Endothelial cell of umbilical vein (primary cell): ENCODE data around the gene GIMAP1. TPM values are rescaled to one million over a fixed set of nuclear protein-coding genes. Genes with fewer than 3 reads are reported as not detected.
A peak's percentile ranks its signal among the peaks of the same experiment; 100 is the strongest.

Experiments
- BruUV-seq: library from RNA; stranded (reverse); fragments of 400-500 nt; replicated peaks from 2 replicates; lab custom pipeline; 2021; lab: Mats Ljungman, UMichigan
- CTCF ChIA-PET: fragments of 300-600, 350-600 bp; sonication (Branson Sonifier 250); formaldehyde crosslinking; loops from one replicate; lab custom pipeline; 2021; ENCODE audit warnings: antibody characterized with exemption, inconsistent platforms; lab: Charles Lee
- POLR2A ChIA-PET: fragments of 300-600, 350-600 bp; sonication (Branson Sonifier 250); formaldehyde crosslinking; loops from one replicate; lab custom pipeline; 2021; ENCODE audit warnings: antibody characterized with exemption, inconsistent platforms; lab: Charles Lee
- DNase-seq: peaks from one replicate; pipeline ENCODE4 v3.0.0-alpha.2; 2011; ENCODE audit warnings: low read depth, low spot score
- FAIRE-seq: peaks from 2 replicates; lab custom pipeline; 2011; peaks lifted over from hg19 to GRCh38; lab: Jason Lieb, UNC
- H2AFZ ChIP-seq: 2 replicates; pipeline ENCODE4 v1.6.0; 2012; ENCODE audit warnings: low read depth, low read length, control low read depth, inconsistent platforms
- H3K27ac ChIP-seq: 2 replicates; pipeline ENCODE4 v1.5.1; 2011; ENCODE audit warnings: low read depth, mild to moderate bottlenecking, control low read depth, low read length, moderate library complexity; ENCODE audit not compliant: insufficient read depth
- H3K27me3 ChIP-seq, 2 experiments: 2 replicates each; pipeline versions ENCODE4 v1.6.0 to v1.6.1; 2011; ENCODE audit warnings: low read length in 2 of 2, mixed read lengths in 1 of 2; ENCODE audit not compliant: control insufficient read depth in 2 of 2, insufficient read depth in 2 of 2
- H3K36me3 ChIP-seq, 2 experiments: 2 replicates in 1 of 2; 3 replicates in 1 of 2; pipeline ENCODE4 v1.5.1; 2011; ENCODE audit warnings: low read length in 2 of 2, mild to moderate bottlenecking in 1 of 2, moderate library complexity in 1 of 2; ENCODE audit not compliant: control insufficient read depth in 2 of 2, insufficient read depth in 2 of 2; ENCODE audit errors: extremely low read depth in 1 of 2
- H3K4me1 ChIP-seq: 3 replicates; pipeline ENCODE4 v1.5.1; 2011; ENCODE audit warnings: mild to moderate bottlenecking, low read length; ENCODE audit not compliant: control insufficient read depth, insufficient read depth; ENCODE audit errors: extremely low read depth
- H3K4me2 ChIP-seq: 2 replicates; pipeline ENCODE4 v1.6.1; 2011; ENCODE audit warnings: low read length, control low read depth, mixed read lengths; ENCODE audit not compliant: insufficient read depth
- H3K4me3 ChIP-seq, 3 experiments: fragments of 200-600 bp in 1 of 3; sonication (generic), shearing (Covaris generic) in 1 of 3; replicated peaks in 1 of 3; 2 replicates each; pipeline ENCODE4 v1.5.1; 2011 to 2016; ENCODE audit warnings: control low read depth in 3 of 3, low read length in 3 of 3, mild to moderate bottlenecking in 2 of 3, inconsistent platforms in 1 of 3, low read depth in 1 of 3, moderate library complexity in 1 of 3; ENCODE audit not compliant: insufficient read depth in 1 of 3
- H3K79me2 ChIP-seq: 2 replicates; pipeline ENCODE4 v1.6.0; 2012; ENCODE audit warnings: low read length, inconsistent platforms; ENCODE audit not compliant: control insufficient read depth, insufficient read depth
- H3K9ac ChIP-seq: replicated peaks from 2 replicates; pipeline ENCODE3; 2011; ENCODE audit warnings: low read length, control low read depth; ENCODE audit not compliant: insufficient read depth; ENCODE audit errors: extremely low read depth
- H3K9me1 ChIP-seq: replicated peaks from 3 replicates; pipeline ENCODE4 v1.6.0; 2011; ENCODE audit warnings: mild to moderate bottlenecking, low read length; ENCODE audit not compliant: control insufficient read depth, insufficient read depth; ENCODE audit errors: extremely low read depth
- H3K9me3 ChIP-seq: replicated peaks from 2 replicates; pipeline ENCODE4 v1.5.1; 2012; ENCODE audit warnings: low read length, inconsistent platforms; ENCODE audit not compliant: control insufficient read depth, insufficient read depth
- H4K20me1 ChIP-seq: replicated peaks from 2 replicates; pipeline ENCODE3; 2011; ENCODE audit warnings: mild to moderate bottlenecking, low read length; ENCODE audit not compliant: control insufficient read depth, insufficient read depth; ENCODE audit errors: extremely low read depth
- EZH2 ChIP-seq: IDR thresholded peaks from 2 replicates; pipeline ENCODE4 v1.6.1; 2012; ENCODE audit warnings: borderline replicate concordance, low read depth, mild to moderate bottlenecking, moderate library complexity, low read length, inconsistent platforms; ENCODE audit not compliant: severe bottlenecking
- FOS ChIP-seq: IDR thresholded peaks from 2 replicates; pipeline ENCODE4 v1.6.1; 2011; ENCODE audit warnings: mild to moderate bottlenecking, low read length, moderate library complexity, borderline replicate concordance; ENCODE audit not compliant: insufficient read depth
- GATA2 ChIP-seq: IDR thresholded peaks from 2 replicates; pipeline ENCODE4 v1.7.0; 2011; ENCODE audit warnings: low read depth, mild to moderate bottlenecking, moderate library complexity, mixed read lengths, low read length; ENCODE audit not compliant: insufficient read length, insufficient read depth
- JUN ChIP-seq: IDR thresholded peaks from 2 replicates; pipeline ENCODE4 v1.6.1; 2011; ENCODE audit warnings: borderline replicate concordance, low read depth; ENCODE audit not compliant: insufficient read length, insufficient read depth
- MYC ChIP-seq: IDR thresholded peaks from one replicate; pipeline ENCODE4 v1.6.1; 2011; ENCODE audit warnings: mild to moderate bottlenecking, low read depth, low read length
- POLR2A ChIP-seq: IDR thresholded peaks from 2 replicates; pipeline ENCODE4 v1.6.1; 2012; ENCODE audit warnings: low read depth, mild to moderate bottlenecking, control low read depth, low read length
- POLR2AphosphoS5 ChIP-seq: IDR thresholded peaks from 2 replicates; pipeline ENCODE4 v1.6.1; 2012; ENCODE audit warnings: low read depth, mild to moderate bottlenecking, control low read depth, low read length, moderate library complexity; ENCODE audit not compliant: insufficient read depth
- dilution Hi-C: fragments of 300-500 bp; cut with MboI; formaldehyde crosslinking; loops from one replicate; pipeline ENCODE4 v1.15.0; 2019; ENCODE audit warnings: low sequenced_read_pairs; ENCODE audit not compliant: extremely low pct_ligation_motif_present
- intact Hi-C: fragments of 100-400 bp; cut with micrococcal nuclease; formaldehyde crosslinking; loops from one replicate; pipeline ENCODE4 v1.10.0; 2022
- polyA plus RNA-seq, 4 experiments: library from polyadenylated mRNA; depleted of rRNA in 3 of 4; stranded (reverse) in 3 of 4; unstranded in 1 of 4; fragments of >200 nt; gene quantifications; 2 replicates each; pipeline versions ENCODE4 v1.2.1 to v1.2.3, GENCODE V29; 2011 to 2012; ENCODE audit warnings: missing spikeins in 1 of 4
- total RNA-seq: library from RNA; stranded (reverse); gene quantifications from 2 replicates; pipeline ENCODE4 v1.2.3, GENCODE V29; 2021
- TF ChIP-seq, protein P1 (sequence below), 2 donors: IDR thresholded peaks; 1 replicate in 1 of 2; 2 replicates in 1 of 2; pipeline ENCODE4 v1.5.1; 2011; ENCODE audit warnings: low read length in 2 of 2, mild to moderate bottlenecking in 2 of 2, moderate library complexity in 2 of 2, control low read depth in 1 of 2, inconsistent platforms in 1 of 2, low read depth in 1 of 2; ENCODE audit not compliant: insufficient read depth in 1 of 2; ENCODE audit errors: extremely low read depth in 1 of 2
- TF ChIP-seq, protein P2 (sequence below): IDR thresholded peaks from 2 replicates; pipeline ENCODE4 v1.6.1; 2011; ENCODE audit not compliant: insufficient read depth, insufficient read length

Gene GIMAP1
- total and polyA plus RNA-seq, 2 donors (not counting 3 experiments of a cell fraction or from before 2014, with no cell fraction given), result 10.0 to 11.9 TPM

- H3K36me3 ChIP-seq, result no peaks in the 10 kb centered on the region
- intact Hi-C loops (loop anchor here (1.0 to 10.0 kb wide), 2 partner anchors 309 to 472 kb away; no protein-coding TSS in a partner anchor), dilution Hi-C loops (no loop called here)
- H3K9ac ChIP-seq, result no peak overlapping the region
- H4K20me1 ChIP-seq, result no peaks in the 10 kb centered on the region
- FAIRE-seq, result peak; percentile 71
- DNase-seq, result peak; percentile 81
- H3K9me3 ChIP-seq, result no peaks in the 10 kb centered on the region
- no peaks in the 10 kb centered on the region for H3K9me1 ChIP-seq
- CTCF ChIA-PET, result interaction anchor here (0.7 to 5.1 kb wide), 3 partner anchors 71 to 403 kb away, joined by 3 to 120 read pairs (median 4); partner anchors contain the start of genes GIMAP2 and GIMAP8
- TF ChIP-seq GATA2, result no peak
- TF ChIP-seq, protein P1, sequence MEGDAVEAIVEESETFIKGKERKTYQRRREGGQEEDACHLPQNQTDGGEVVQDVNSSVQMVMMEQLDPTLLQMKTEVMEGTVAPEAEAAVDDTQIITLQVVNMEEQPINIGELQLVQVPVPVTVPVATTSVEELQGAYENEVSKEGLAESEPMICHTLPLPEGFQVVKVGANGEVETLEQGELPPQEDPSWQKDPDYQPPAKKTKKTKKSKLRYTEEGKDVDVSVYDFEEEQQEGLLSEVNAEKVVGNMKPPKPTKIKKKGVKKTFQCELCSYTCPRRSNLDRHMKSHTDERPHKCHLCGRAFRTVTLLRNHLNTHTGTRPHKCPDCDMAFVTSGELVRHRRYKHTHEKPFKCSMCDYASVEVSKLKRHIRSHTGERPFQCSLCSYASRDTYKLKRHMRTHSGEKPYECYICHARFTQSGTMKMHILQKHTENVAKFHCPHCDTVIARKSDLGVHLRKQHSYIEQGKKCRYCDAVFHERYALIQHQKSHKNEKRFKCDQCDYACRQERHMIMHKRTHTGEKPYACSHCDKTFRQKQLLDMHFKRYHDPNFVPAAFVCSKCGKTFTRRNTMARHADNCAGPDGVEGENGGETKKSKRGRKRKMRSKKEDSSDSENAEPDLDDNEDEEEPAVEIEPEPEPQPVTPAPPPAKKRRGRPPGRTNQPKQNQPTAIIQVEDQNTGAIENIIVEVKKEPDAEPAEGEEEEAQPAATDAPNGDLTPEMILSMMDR (IDR thresholded peaks at IDR 0.05; ENCODE audit: extremely low read depth in 1 of 2, insufficient read depth in 1 of 2, low read depth in 1 of 2, low read length in 2 of 2), result peak; percentile 32 to 38
- BruUV-seq, result no TSS peak
- no peak overlapping the region for H2AFZ ChIP-seq
- no peak overlapping the region for H3K4me2 ChIP-seq
- no peaks in the 10 kb centered on the region for H3K79me2 ChIP-seq
- H3K27ac ChIP-seq, result no peak overlapping the region
- no peaks in the 10 kb centered on the region for H3K27me3 ChIP-seq
- peaks cover 22% of the 10 kb centered on the region for H3K4me1 ChIP-seq
- H3K4me3 ChIP-seq, result no peak overlapping the region
- POLR2A ChIA-PET, result no interaction called here
Observed at GRCh38 chr7:150756858-150757257, 40.4 kb downstream of the GIMAP1 start.

- H3K4me1 ChIP-seq, result peaks cover 19% of the 10 kb centered on the region
- TF ChIP-seq, protein P2, sequence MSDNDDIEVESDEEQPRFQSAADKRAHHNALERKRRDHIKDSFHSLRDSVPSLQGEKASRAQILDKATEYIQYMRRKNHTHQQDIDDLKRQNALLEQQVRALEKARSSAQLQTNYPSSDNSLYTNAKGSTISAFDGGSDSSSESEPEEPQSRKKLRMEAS, result no peak
- TF ChIP-seq FOS (no peak), POLR2A (no peak), EZH2 (no peak), JUN (no peak), POLR2AphosphoS5 (no peak), GATA2 (no peak), MYC (no peak)
- TF ChIP-seq, protein P1 (IDR thresholded peaks at IDR 0.05; ENCODE audit: extremely low read depth in 1 of 2, insufficient read depth in 1 of 2, low read depth in 1 of 2, low read length in 2 of 2), result no peak
- H3K4me3 ChIP-seq, result no peak overlapping the region
- no TSS peak for BruUV-seq
- no peaks in the 10 kb centered on the region for H3K9me1 ChIP-seq
- H3K79me2 ChIP-seq, result no peaks in the 10 kb centered on the region
- intact Hi-C loops (loop anchor here (10.0 kb wide), 1 partner anchor 475 kb away; no protein-coding TSS in a partner anchor), dilution Hi-C loops (no loop called here)
- H3K9me3 ChIP-seq, result no peaks in the 10 kb centered on the region
- DNase-seq (no peak), FAIRE-seq (no peak)
- no peak overlapping the region for H3K27ac ChIP-seq
- H4K20me1 ChIP-seq, result no peaks in the 10 kb centered on the region
- no peak overlapping the region for H2AFZ ChIP-seq
- H3K9ac ChIP-seq, result no peak overlapping the region
- ChIA-PET CTCF (interaction anchor here (2.2 kb wide), 1 partner anchor 311 kb away, joined by 15 read pairs; no protein-coding TSS in a partner anchor), POLR2A (no interaction called here)
- H3K4me2 ChIP-seq, result no peak overlapping the region
- no peaks in the 10 kb centered on the region for H3K27me3 ChIP-seq
- no peaks in the 10 kb centered on the region for H3K36me3 ChIP-seq
Observed at GRCh38 chr7:150759479-150759878, 43.1 kb downstream of the GIMAP1 start.
